HepG2 (cell line): ENCODE data around the gene KRT2.

Source experiments
- AGO2 ChIP-seq: fragments of 200-400 bp; formaldehyde crosslinking; optimal IDR thresholded peaks from 2 replicates; pipeline ENCODE3; 2017; ENCODE audit warnings: mild to moderate bottlenecking, low read depth, low read length, moderate library complexity
- EP300 ChIP-seq, 3 experiments: sonication (generic) in 1 of 3; formaldehyde crosslinking in 1 of 3; IDR thresholded peaks; 2 replicates each; pipeline versions ENCODE4 v1.5.1 to v1.6.1; 2011 to 2020; ENCODE audit warnings: low read depth in 2 of 3, low read length in 2 of 3, borderline replicate concordance in 1 of 3, improper control_type of control experiment in 1 of 3, mild to moderate bottlenecking in 1 of 3, missing genetic modification reagents in 1 of 3, moderate library complexity in 1 of 3
- MAZ ChIP-seq, 2 experiments: sonication (generic) in 1 of 2; formaldehyde crosslinking in 1 of 2; IDR thresholded peaks; 2 replicates each; pipeline versions ENCODE4 v1.5.0 to v1.6.1; 2012 to 2020; ENCODE audit warnings: low read depth in 2 of 2, mild to moderate bottlenecking in 2 of 2, borderline replicate concordance in 1 of 2, improper control_type of control experiment in 1 of 2, low read length in 1 of 2, missing genetic modification reagents in 1 of 2, moderate library complexity in 1 of 2
- NFIB ChIP-seq: sonication (generic); formaldehyde crosslinking; IDR thresholded peaks from 2 replicates; pipeline ENCODE4 v1.9.0; 2021; ENCODE audit warnings: missing genetic modification reagents, mild to moderate bottlenecking, borderline replicate concordance
- NR3C1 ChIP-seq: sonication (generic); formaldehyde crosslinking; IDR thresholded peaks from 2 replicates; pipeline ENCODE4 v1.4.0; 2020; ENCODE audit warnings: missing genetic modification reagents
- NRL ChIP-seq: sonication (generic); formaldehyde crosslinking; IDR thresholded peaks from 2 replicates; pipeline ENCODE4 v1.5.0; 2020; ENCODE audit warnings: missing genetic modification reagents, mild to moderate bottlenecking, moderate library complexity, borderline replicate concordance
- POGK ChIP-seq: sonication (generic); formaldehyde crosslinking; conservative IDR thresholded peaks from 2 replicates; pipeline ENCODE4 v1.8.0; 2022; ENCODE audit warnings: mild to moderate bottlenecking, moderate library complexity, missing genetic modification reagents
- POLR2A ChIP-seq, 2 experiments: IDR thresholded peaks; 2 replicates each; pipeline ENCODE4 v1.6.1; 2011; ENCODE audit warnings: low read depth in 2 of 2, low read length in 2 of 2, mild to moderate bottlenecking in 1 of 2, moderate library complexity in 1 of 2; ENCODE audit not compliant: insufficient read depth in 1 of 2
- SMC3 ChIP-seq: IDR thresholded peaks from 2 replicates; pipeline ENCODE4 v1.6.1; 2011; ENCODE audit warnings: low read length, improper control_type of control experiment
- SRSF4 ChIP-seq: fragments of 200-400 bp; formaldehyde crosslinking; IDR thresholded peaks from one replicate; pipeline ENCODE4 v1.6.1; 2018; ENCODE audit warnings: mild to moderate bottlenecking, low read depth, low read length, moderate library complexity; ENCODE audit not compliant: poor library complexity, severe bottlenecking
- ZNF10 ChIP-seq: sonication (generic); formaldehyde crosslinking; IDR thresholded peaks from 2 replicates; pipeline ENCODE4 v1.4.0; 2020; ENCODE audit warnings: mild to moderate bottlenecking, low read depth, missing genetic modification reagents, borderline replicate concordance
- ZNF143 ChIP-seq: sonication (generic); formaldehyde crosslinking; IDR thresholded peaks from 2 replicates; pipeline ENCODE4 v1.4.0; 2020; ENCODE audit warnings: missing genetic modification reagents
- ZNF256 ChIP-seq: sonication (generic); formaldehyde crosslinking; conservative IDR thresholded peaks from 2 replicates; pipeline ENCODE4 v1.4.0; 2020; ENCODE audit warnings: missing genetic modification reagents

GRCh38 chr12:52688481-52688880 lies 36.5 kb upstream of the KRT2 start:
- TF ChIP-seq EP300 (IDR thresholded peaks at IDR 0.05; ENCODE audit: low read depth in 2 of 2, low read length in 2 of 2) (no peak), EP300 (CRISPR knock-in tag; IDR thresholded peaks at IDR 0.05; ENCODE audit: borderline replicate concordance) (no peak), POGK (CRISPR knock-in tag) (no peak), POLR2A (IDR thresholded peaks at IDR 0.05; ENCODE audit: insufficient read depth in 1 of 2, low read depth in 2 of 2, low read length in 2 of 2) (no peak), NR3C1 (CRISPR knock-in tag) (no peak), MAZ (IDR thresholded peaks at IDR 0.05; ENCODE audit: borderline replicate concordance, low read depth, low read length) (no peak), MAZ (CRISPR knock-in tag; IDR thresholded peaks at IDR 0.05; ENCODE audit: low read depth) (no peak), NFIB (no peak), ZNF256 (CRISPR knock-in tag) (no peak), ZNF143 (no peak), SMC3 (no peak), AGO2 (no peak), SRSF4 (no peak), NRL (CRISPR knock-in tag) (no peak), ZNF10 (CRISPR knock-in tag) (no peak)
